Ovary (tissue), 9 donors: ENCODE results near the gene BTRC. TPM values are rescaled to one million over a fixed set of nuclear protein-coding genes. Genes with fewer than 3 reads are reported as not detected.

Source experiments
- DNase-seq, 5 donors: peaks; one replicate each; pipeline ENCODE4 v3.0.0-alpha.2; 2019 to 2020
- H3K27ac ChIP-seq, 2 donors: fragments of 200-600 bp; one replicate each; pipeline versions ENCODE4 v1.5.1 to v1.8.0; 2019 to 2022
- H3K27me3 ChIP-seq: fragments of 200-600 bp; one replicate; pipeline ENCODE4 v1.8.0; 2022
- H3K36me3 ChIP-seq: fragments of 200-600 bp; sonication (generic); one replicate; pipeline ENCODE4 v1.5.1; 2019
- H3K4me1 ChIP-seq: one replicate; pipeline ENCODE4 v1.8.1; 2013; ENCODE audit warnings: mild to moderate bottlenecking, moderate library complexity; ENCODE audit not compliant: insufficient read depth
- H3K4me3 ChIP-seq: fragments of 200-600 bp; sonication (generic); one replicate; pipeline ENCODE4 v1.5.1; 2017
- H3K9me3 ChIP-seq, 2 donors: fragments of 200-600 bp in 1 of 2; sonication (generic) in 1 of 2; one replicate each; pipeline versions ENCODE4 v1.5.1 to v1.8.1; 2013 to 2019; ENCODE audit warnings: mild to moderate bottlenecking in 1 of 2, moderate library complexity in 1 of 2
- CTCF ChIP-seq, 3 donors: fragments of 450-650 bp in 2 of 3; fragments of 200-600 bp in 1 of 3; IDR thresholded peaks; one replicate each; pipeline versions ENCODE4 v1.5.1 to v1.8.0; 2016 to 2022; ENCODE audit warnings: antibody characterized with exemption in 3 of 3, mild to moderate bottlenecking in 1 of 3
- EP300 ChIP-seq: sonication (generic); formaldehyde crosslinking; IDR thresholded peaks from one replicate; pipeline ENCODE4 v1.6.1; 2017; ENCODE audit warnings: antibody characterized with exemption
- POLR2A ChIP-seq: fragments of 450-650 bp; IDR thresholded peaks from one replicate; pipeline ENCODE4 v1.6.1; 2017; ENCODE audit warnings: antibody characterized with exemption, mild to moderate bottlenecking, moderate library complexity
- WGBS, 3 donors: extraction: QIAGEN DNeasy Blood & Tissue Kit in 1 of 3; methylation state at CpG; one replicate each; pipeline versions ENCODE4 v1.1.5 to v1.1.7; 2013 to 2017; 5-methylcytosine and 5-hydroxymethylcytosine counted together
- intact Hi-C, 4 donors: fragments of 100-400 bp; cut with DNase I; formaldehyde crosslinking; loops; one replicate each; pipeline versions ENCODE4 v1.11.0 to v1.15.1; 2022 to 2023
- polyA plus RNA-seq, 2 donors: library from polyadenylated mRNA; stranded (reverse); fragments of 200-250 nt in 1 of 2; fragments of 350-450 nt in 1 of 2; fragmentation: Illumina TruSeq in 1 of 2; extraction: RNeasy Lipid Tissue Mini Kit (QIAGEN cat#74804) in 1 of 2; gene quantifications; one replicate each; pipeline ENCODE4 v1.2.3, GENCODE V29; 2013 to 2014
- total RNA-seq, 7 donors: library from RNA; depleted of rRNA in 2 of 7; stranded (reverse); fragments of >200 nt in 2 of 7; fragmentation: NEBNext Ultra II Directional in 3 of 7; extraction: Animal tissue kit (Norgen Biotek cat#: 25700) in 3 of 7; gene quantifications; one replicate each; pipeline versions ENCODE4 v1.1.0 to v1.2.4, GENCODE V29; 2016 to 2023
- donor health status: DM: no; HTN: no; CAD: no; lungs with moderate emphysema.
- donor health status: DM: no; HTN: no; CAD: no.
- donor health status: Bipolar disorder and iron deficiency.
- donor health status: DM: yes; HTN: yes; CAD: no.
- donor health status: DM: no; HTN: no; CAD: no.
- donor health status: DM: yes; HTN: yes; CAD: no.

Gene BTRC
- total and polyA plus RNA-seq, 9 donors: 7.2 to 31.4 (median 26.2) TPM

DNA sequence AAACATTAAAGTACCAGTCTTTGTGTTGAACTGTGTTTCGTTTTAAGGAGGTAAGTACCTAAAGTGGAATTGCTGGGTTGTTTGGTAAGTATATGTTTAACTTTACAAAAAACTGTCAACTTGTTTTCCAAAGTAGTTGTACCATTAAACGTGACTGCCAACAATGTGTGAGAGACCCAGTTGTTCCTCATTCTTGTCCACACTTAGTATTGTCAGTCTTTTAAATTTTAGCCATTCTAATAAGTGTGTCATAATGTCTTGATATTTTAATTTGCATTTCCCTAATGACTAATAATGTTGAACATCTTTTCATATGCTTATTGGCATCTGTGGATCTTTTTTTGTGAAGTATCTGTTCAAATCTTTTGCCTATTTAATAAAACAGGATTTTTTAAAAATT, 159.8 kb downstream of the BTRC start:
- no peak for DNase-seq
- H3K4me3 ChIP-seq: no peak overlapping the region
- WGBS, 3 donors: 96 to 98% (median 96%) methylated on average over 2 of the region's 2 CpGs
- no peaks in the 10 kb centered on the region for H3K36me3 ChIP-seq
- TF ChIP-seq CTCF (IDR thresholded peaks at IDR 0.05): no peak
- no peak for TF ChIP-seq EP300
- no peak for TF ChIP-seq POLR2A
- intact Hi-C loops: no loop called here
- H3K9me3 ChIP-seq: no peaks in the 10 kb centered on the region
- no peak overlapping the region for H3K27ac ChIP-seq
- no peaks in the 10 kb centered on the region for H3K27me3 ChIP-seq
- no peaks in the 10 kb centered on the region for H3K4me1 ChIP-seq

GRCh38 chr10:101525848-101526247, 171.9 kb downstream of the BTRC start:
- H3K36me3 ChIP-seq: no peaks in the 10 kb centered on the region
- no peak for DNase-seq
- no peak overlapping the region for H3K4me3 ChIP-seq
- WGBS, 3 donors: 94 to 96% (median 95%) methylated on average over 6 of the region's 6 CpGs
- intact Hi-C loops: no loop called here
- TF ChIP-seq POLR2A: no peak
- TF ChIP-seq CTCF (IDR thresholded peaks at IDR 0.05): no peak
- no peak for TF ChIP-seq EP300
- H3K4me1 ChIP-seq: no peaks in the 10 kb centered on the region
- no peak overlapping the region for H3K27ac ChIP-seq
- H3K9me3 ChIP-seq: no peaks in the 10 kb centered on the region
- no peaks in the 10 kb centered on the region for H3K27me3 ChIP-seq

DNA sequence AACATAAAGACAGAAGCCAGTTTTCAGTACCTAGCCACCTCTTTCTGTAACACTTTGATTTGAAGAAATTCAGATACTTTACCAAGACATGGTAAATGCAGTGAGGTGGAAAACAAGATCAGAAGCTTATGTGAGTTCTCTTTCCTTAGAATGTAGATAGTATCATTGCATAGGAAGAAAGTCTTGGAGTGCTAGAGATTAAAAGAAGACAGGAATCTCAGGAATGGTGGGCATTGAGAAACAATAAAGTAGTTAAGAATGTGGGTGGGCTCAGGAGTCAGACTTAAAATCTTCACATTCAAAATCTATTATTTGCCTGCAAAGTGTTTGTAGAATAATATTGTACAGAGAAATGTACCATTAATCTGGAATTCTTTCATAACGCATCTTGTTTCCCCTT, 175.2 kb downstream of the BTRC start:
- TF ChIP-seq CTCF (IDR thresholded peaks at IDR 0.05): no peak
- no peak for TF ChIP-seq POLR2A
- no peak for TF ChIP-seq EP300
- WGBS, 3 donors: 58 to 74% (median 63%) methylated on average over 1 of the region's 1 CpG
- H3K27ac ChIP-seq: no peak overlapping the region
- no peaks in the 10 kb centered on the region for H3K36me3 ChIP-seq
- no peaks in the 10 kb centered on the region for H3K4me1 ChIP-seq
- intact Hi-C loops: no loop called here
- DNase-seq: no peak
- H3K9me3 ChIP-seq: no peaks in the 10 kb centered on the region
- H3K27me3 ChIP-seq: no peaks in the 10 kb centered on the region
- H3K4me3 ChIP-seq: no peak overlapping the region

GRCh38 chr10:101529725-101530553, 176.0 kb downstream of the BTRC start:
- 69 to 79% (median 74%) methylated on average over 4 of the region's 4 CpGs for WGBS, 3 donors
- Histone ChIP-seq H3K9me3 (no peaks in the 10 kb centered on the region), H3K27me3 (no peaks in the 10 kb centered on the region), H3K4me3 (no peak overlapping the region), H3K4me1 (no peaks in the 10 kb centered on the region), H3K36me3 (no peaks in the 10 kb centered on the region), H3K27ac (no peak overlapping the region)
- intact Hi-C loops: no loop called here
- no peak for TF ChIP-seq CTCF (IDR thresholded peaks at IDR 0.05)
- no peak for TF ChIP-seq EP300
- no peak for DNase-seq
